CD14-positive monocyte (primary cell): ENCODE results near the gene ABCG8. TPM values are rescaled to one million over a fixed set of nuclear protein-coding genes. Genes with fewer than 3 reads are reported as not detected.

Experiments used
- DNase-seq, 3 donors: peaks; one replicate each; pipeline ENCODE4 v3.0.0-alpha.2; 2011 to 2022
- H2AFZ ChIP-seq: 2 replicates; pipeline ENCODE4 v1.6.0; 2012; ENCODE audit warnings: mild to moderate bottlenecking, low read depth, low read length, inconsistent platforms; ENCODE audit not compliant: insufficient read depth, poor library complexity, severe bottlenecking
- H3K27ac ChIP-seq, 2 donors: 1 replicate in 1 of 2; 2 replicates in 1 of 2; pipeline ENCODE4 v1.5.1; 2012 to 2013; ENCODE audit warnings: low read length in 2 of 2, control low read depth in 1 of 2, inconsistent platforms in 1 of 2, low read depth in 1 of 2, mild to moderate bottlenecking in 1 of 2
- H3K27me3 ChIP-seq, 2 donors: one replicate each; pipeline versions ENCODE4 v1.6.0 to v1.6.1; 2011 to 2013; ENCODE audit warnings: low read length in 2 of 2; ENCODE audit not compliant: control insufficient read depth in 2 of 2, insufficient read depth in 2 of 2
- H3K36me3 ChIP-seq, 2 donors: replicated peaks in 1 of 2; 1 replicate in 1 of 2; 2 replicates in 1 of 2; pipeline versions ENCODE4 v1.5.1 to v1.6.1; 2012 to 2013; ENCODE audit warnings: low read length in 2 of 2, control low read depth in 1 of 2, inconsistent platforms in 1 of 2, mild to moderate bottlenecking in 1 of 2; ENCODE audit not compliant: insufficient read depth in 2 of 2, control insufficient read depth in 1 of 2
- H3K4me1 ChIP-seq, 2 donors: 1 replicate in 1 of 2; 2 replicates in 1 of 2; pipeline versions ENCODE4 v1.5.1 to v1.6.1; 2012 to 2013; ENCODE audit warnings: low read length in 2 of 2, control low read depth in 1 of 2, inconsistent platforms in 1 of 2, mild to moderate bottlenecking in 1 of 2, moderate library complexity in 1 of 2; ENCODE audit not compliant: insufficient read depth in 2 of 2, control insufficient read depth in 1 of 2
- H3K4me2 ChIP-seq: replicated peaks from 2 replicates; pipeline ENCODE3; 2012; ENCODE audit warnings: low read length, moderate library complexity, mild to moderate bottlenecking; ENCODE audit not compliant: poor library complexity, severe bottlenecking; ENCODE audit errors: extremely low read depth
- H3K4me3 ChIP-seq, 3 experiments: fragments of 200-600 bp in 1 of 3; sonication (generic) in 1 of 3; replicated peaks in 1 of 3; 1 replicate in 2 of 3; 2 replicates in 1 of 3; pipeline ENCODE4 v1.5.1; 2011 to 2013; ENCODE audit warnings: low read length in 3 of 3, mild to moderate bottlenecking in 3 of 3, control low read depth in 2 of 3, low read depth in 2 of 3, inconsistent platforms in 1 of 3, moderate library complexity in 1 of 3
- H3K79me2 ChIP-seq: 2 replicates; pipeline ENCODE4 v1.6.0; 2012; ENCODE audit warnings: mild to moderate bottlenecking, control low read depth, inconsistent platforms, low read length, moderate library complexity; ENCODE audit not compliant: insufficient read depth
- H3K9ac ChIP-seq: 2 replicates; pipeline ENCODE4 v1.6.0; 2017; ENCODE audit warnings: low read length, mild to moderate bottlenecking; ENCODE audit not compliant: insufficient read depth, poor library complexity, severe bottlenecking
- H3K9me3 ChIP-seq, 2 donors: replicated peaks in 1 of 2; 1 replicate in 1 of 2; 2 replicates in 1 of 2; pipeline versions ENCODE4 v1.5.1 to v1.6.1; 2012 to 2013; ENCODE audit warnings: low read length in 2 of 2, control low read depth in 1 of 2; ENCODE audit not compliant: control insufficient read depth in 1 of 2, insufficient read depth in 1 of 2
- H4K20me1 ChIP-seq: 2 replicates; pipeline ENCODE4 v1.6.0; 2012; ENCODE audit warnings: mild to moderate bottlenecking, low read length, control low read depth, moderate library complexity; ENCODE audit not compliant: insufficient read depth
- H3K27ac Mint-ChIP-seq, 7 donors: one replicate each; pipeline ENCODE4 v1.8.0; 2020; ENCODE audit warnings: mild to moderate bottlenecking in 7 of 7, mixed read lengths in 7 of 7, moderate library complexity in 6 of 7, inconsistent platforms in 2 of 7
- H3K27me3 Mint-ChIP-seq, 3 donors: one replicate each; pipeline ENCODE4 v1.8.0; 2021 to 2022; ENCODE audit warnings: low read depth in 3 of 3, mild to moderate bottlenecking in 3 of 3, mixed read lengths in 3 of 3, moderate library complexity in 3 of 3, inconsistent platforms in 1 of 3
- H3K36me3 Mint-ChIP-seq, 2 donors: one replicate each; pipeline ENCODE4 v1.8.0; 2020; ENCODE audit warnings: mixed read lengths in 2 of 2, inconsistent platforms in 1 of 2, mild to moderate bottlenecking in 1 of 2
- H3K4me1 Mint-ChIP-seq: one replicate; pipeline ENCODE4 v1.8.0; 2020; ENCODE audit warnings: mild to moderate bottlenecking, mixed read lengths
- H3K4me3 Mint-ChIP-seq, 2 donors: one replicate each; pipeline ENCODE4 v1.8.0; 2020; ENCODE audit warnings: mild to moderate bottlenecking in 2 of 2, mixed read lengths in 2 of 2, moderate library complexity in 1 of 2
- H3K9me3 Mint-ChIP-seq, 7 donors: one replicate each; pipeline ENCODE4 v1.8.0; 2020 to 2022; ENCODE audit warnings: mixed read lengths in 7 of 7, mild to moderate bottlenecking in 6 of 7, moderate library complexity in 6 of 7, inconsistent platforms in 2 of 7
- WGBS: methylation state at CpG from one replicate; pipeline ENCODE4 v1.1.5; 2013; ENCODE audit warnings: missing lambda C conversion rate; ENCODE audit not compliant: insufficient coverage; 5-methylcytosine and 5-hydroxymethylcytosine counted together
- intact Hi-C, 2 donors: fragments of 100-400 bp; cut with micrococcal nuclease; formaldehyde crosslinking; loops; one replicate each; pipeline versions ENCODE4 v1.15.0 to v1.15.1; 2023
- polyA plus RNA-seq, 3 donors: library from polyadenylated mRNA; depleted of rRNA in 1 of 3; unstranded in 2 of 3; stranded (reverse) in 1 of 3; fragments of 300-500 nt in 2 of 3; fragments of >200 nt in 1 of 3; fragmentation: Illumina TruSeq in 2 of 3; gene quantifications; 1 replicate in 2 of 3; 2 replicates in 1 of 3; pipeline ENCODE4 v1.2.3, GENCODE V29; 2012 to 2021
- TF ChIP-seq, protein P1 (sequence below): fragments of 200-600 bp; IDR thresholded peaks from one replicate; pipeline ENCODE4 v1.8.0; 2022; ENCODE audit warnings: antibody characterized with exemption, mild to moderate bottlenecking

Gene ABCG8
- polyA plus RNA-seq, 3 donors, result not detected

DNA sequence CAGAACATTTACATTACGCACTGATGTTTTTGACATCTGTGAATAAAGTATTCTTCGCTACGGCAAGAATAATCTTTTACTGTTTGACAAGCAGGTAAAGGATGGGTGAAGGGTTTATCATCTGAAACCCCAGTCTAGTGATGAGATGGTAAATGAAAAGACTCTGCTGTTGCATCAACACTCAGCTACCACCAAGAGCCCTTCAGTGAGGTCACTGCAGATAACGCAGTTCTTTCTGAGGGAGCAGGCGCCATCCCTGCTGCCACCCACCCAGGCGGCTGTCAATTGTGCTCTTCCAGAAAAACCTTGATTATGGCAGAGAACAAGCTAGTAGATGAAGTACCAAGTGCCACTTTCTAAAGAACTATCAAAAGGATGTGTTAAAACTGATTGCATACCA is 58.7 kb downstream of the ABCG8 start:
- Histone ChIP-seq H3K9ac (no peak overlapping the region), H3K4me3 (no peak overlapping the region), H2AFZ (no peak overlapping the region), H3K27me3 (no peaks in the 10 kb centered on the region), H3K79me2 (no peaks in the 10 kb centered on the region), H4K20me1 (no peaks in the 10 kb centered on the region), H3K27ac (no peak overlapping the region), H3K36me3 (peaks cover 81 to 99% of the 10 kb centered on the region in 2 donors), H3K4me2 (no peak overlapping the region), H3K4me1 (no peaks in the 10 kb centered on the region), H3K9me3 (no peaks in the 10 kb centered on the region)
- H3K9me3 Mint-ChIP-seq, result no peaks in the 10 kb centered on the region
- DNase-seq, result no peak
- no CpG with 5 or more reads among the region's 6 CpGs for WGBS
- H3K4me3 Mint-ChIP-seq, result no peak overlapping the region
- H3K36me3 Mint-ChIP-seq, result peaks cover 71 to 74% of the 10 kb centered on the region in 2 donors
- no peaks in the 10 kb centered on the region for H3K27me3 Mint-ChIP-seq
- no peaks in the 10 kb centered on the region for H3K4me1 Mint-ChIP-seq
- H3K27ac Mint-ChIP-seq, result no peak overlapping the region
- intact Hi-C loops, result no loop called here
- TF ChIP-seq, protein P1, sequence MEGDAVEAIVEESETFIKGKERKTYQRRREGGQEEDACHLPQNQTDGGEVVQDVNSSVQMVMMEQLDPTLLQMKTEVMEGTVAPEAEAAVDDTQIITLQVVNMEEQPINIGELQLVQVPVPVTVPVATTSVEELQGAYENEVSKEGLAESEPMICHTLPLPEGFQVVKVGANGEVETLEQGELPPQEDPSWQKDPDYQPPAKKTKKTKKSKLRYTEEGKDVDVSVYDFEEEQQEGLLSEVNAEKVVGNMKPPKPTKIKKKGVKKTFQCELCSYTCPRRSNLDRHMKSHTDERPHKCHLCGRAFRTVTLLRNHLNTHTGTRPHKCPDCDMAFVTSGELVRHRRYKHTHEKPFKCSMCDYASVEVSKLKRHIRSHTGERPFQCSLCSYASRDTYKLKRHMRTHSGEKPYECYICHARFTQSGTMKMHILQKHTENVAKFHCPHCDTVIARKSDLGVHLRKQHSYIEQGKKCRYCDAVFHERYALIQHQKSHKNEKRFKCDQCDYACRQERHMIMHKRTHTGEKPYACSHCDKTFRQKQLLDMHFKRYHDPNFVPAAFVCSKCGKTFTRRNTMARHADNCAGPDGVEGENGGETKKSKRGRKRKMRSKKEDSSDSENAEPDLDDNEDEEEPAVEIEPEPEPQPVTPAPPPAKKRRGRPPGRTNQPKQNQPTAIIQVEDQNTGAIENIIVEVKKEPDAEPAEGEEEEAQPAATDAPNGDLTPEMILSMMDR, result no peak

DNA sequence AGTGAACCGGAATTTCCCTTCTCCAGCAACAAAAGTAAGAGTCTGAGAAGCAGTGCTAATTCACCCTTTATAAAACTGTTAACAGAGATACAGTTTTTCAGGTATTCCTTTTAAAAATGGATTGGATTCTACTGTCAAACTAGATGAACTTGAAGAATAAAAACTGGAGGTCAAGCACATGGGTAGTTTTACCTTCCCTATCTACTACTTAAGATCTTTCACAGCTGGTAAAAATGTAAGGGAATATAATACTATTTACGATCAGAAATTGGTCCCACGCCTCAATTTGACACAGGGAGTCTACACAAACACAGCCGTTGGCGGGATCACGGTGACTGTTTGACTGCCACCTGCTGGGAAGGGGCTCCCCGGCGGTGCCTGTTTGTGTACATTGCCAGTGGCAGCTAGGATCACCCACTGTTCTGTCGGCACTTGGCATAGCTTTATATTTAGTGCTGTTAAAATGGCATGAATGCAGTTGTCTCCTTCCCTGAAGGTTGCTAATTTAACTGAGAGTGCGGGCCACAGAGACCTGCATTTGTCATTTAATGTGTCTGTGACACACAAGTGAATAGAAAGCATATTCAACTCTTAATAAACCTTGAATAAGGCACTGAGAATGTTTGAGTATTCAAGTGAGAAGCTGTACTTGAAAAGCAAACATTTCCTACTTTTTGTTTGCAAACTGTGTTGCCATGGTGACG is 59.5 kb downstream of the ABCG8 start:
- Histone ChIP-seq H3K9me3 (no peaks in the 10 kb centered on the region), H3K4me1 (no peaks in the 10 kb centered on the region), H3K27ac (no peak overlapping the region), H3K4me3 (no peak overlapping the region), H3K36me3 (peaks cover 73 to 98% of the 10 kb centered on the region in 2 donors), H2AFZ (no peak overlapping the region), H3K27me3 (no peaks in the 10 kb centered on the region), H4K20me1 (no peaks in the 10 kb centered on the region), H3K9ac (no peak overlapping the region), H3K4me2 (no peak overlapping the region), H3K79me2 (no peaks in the 10 kb centered on the region)
- Mint-ChIP-seq H3K27ac (no peak overlapping the region), H3K36me3 (peaks cover 69 to 72% of the 10 kb centered on the region in 2 donors), H3K4me1 (no peaks in the 10 kb centered on the region), H3K4me3 (no peak overlapping the region), H3K9me3 (no peaks in the 10 kb centered on the region), H3K27me3 (no peaks in the 10 kb centered on the region)
- TF ChIP-seq, protein P1, result no peak
- no peak for DNase-seq
- WGBS, result 100% methylated on average over 7 of the region's 11 CpGs
- intact Hi-C loops, result no loop called here
